Activated naive CD8-positive, alpha-beta T cell treated with anti-CD3 and anti-CD28 coated beads, Interleukin-2, amount 50 U/mL, for 24 hours (primary cell): ENCODE data around the gene GLO1.
A peak's percentile ranks its signal among the peaks of the same experiment; 100 is the strongest.

Source experiments
- ATAC-seq: fragments of 150-1000 bp; cut with Tn5 transposase; one replicate; pipeline ENCODE4 v1.10.0; 2021
- DNase-seq: peaks from one replicate; pipeline ENCODE4 v3.0.0; 2021
- H3K27ac Mint-ChIP-seq: one replicate; pipeline ENCODE4 v1.8.0; 2021; ENCODE audit warnings: mild to moderate bottlenecking, mixed read lengths
- H3K27me3 Mint-ChIP-seq: one replicate; pipeline ENCODE4 v1.8.0; 2021; ENCODE audit warnings: mixed read lengths
- H3K36me3 Mint-ChIP-seq: one replicate; pipeline ENCODE4 v1.8.0; 2021; ENCODE audit warnings: low read depth, mixed read lengths
- H3K4me1 Mint-ChIP-seq: one replicate; pipeline ENCODE4 v1.8.0; 2021; ENCODE audit warnings: mixed read lengths
- H3K4me3 Mint-ChIP-seq: one replicate; pipeline ENCODE4 v1.8.0; 2021; ENCODE audit warnings: mild to moderate bottlenecking, moderate library complexity, mixed read lengths
- H3K9me3 Mint-ChIP-seq: one replicate; pipeline ENCODE4 v1.8.0; 2021; ENCODE audit warnings: mixed read lengths

Gene GLO1

GRCh38 chr6:38658418-38659167 is 44.4 kb downstream of the GLO1 start:
- Mint-ChIP-seq H3K4me1 (no peaks in the 10 kb centered on the region), H3K27me3 (no peaks in the 10 kb centered on the region), H3K9me3 (no peaks in the 10 kb centered on the region), H3K4me3 (no peak overlapping the region), H3K27ac (no peak overlapping the region), H3K36me3 (no peaks in the 10 kb centered on the region)
- ATAC-seq (no peak), DNase-seq (no peak)

GRCh38 chr6:38656896-38657295 is 46.0 kb downstream of the GLO1 start:
- H3K27me3 Mint-ChIP-seq, result no peaks in the 10 kb centered on the region
- ATAC-seq, result no peak

GRCh38 chr6:38654263-38654662 is 48.7 kb downstream of the GLO1 start:
- no peaks in the 10 kb centered on the region for H3K4me1 Mint-ChIP-seq
- no peak overlapping the region for H3K4me3 Mint-ChIP-seq
- no peaks in the 10 kb centered on the region for H3K27me3 Mint-ChIP-seq
- H3K27ac Mint-ChIP-seq, result no peak overlapping the region
- peaks cover 2% of the 10 kb centered on the region for H3K36me3 Mint-ChIP-seq
- ATAC-seq, result no peak
- DNase-seq, result no peak
- H3K9me3 Mint-ChIP-seq, result no peaks in the 10 kb centered on the region

More at GRCh38 chr6:38656896-38657295, 46.0 kb downstream of the GLO1 start:
- no peak for DNase-seq
- Mint-ChIP-seq H3K9me3 (no peaks in the 10 kb centered on the region), H3K4me1 (no peaks in the 10 kb centered on the region), H3K27ac (no peak overlapping the region), H3K36me3 (no peaks in the 10 kb centered on the region), H3K4me3 (no peak overlapping the region)

GRCh38 chr6:38651121-38651784 is 51.7 kb downstream of the GLO1 start:
- Mint-ChIP-seq H3K4me3 (no peak overlapping the region), H3K27ac (no peak overlapping the region), H3K9me3 (no peaks in the 10 kb centered on the region), H3K27me3 (no peaks in the 10 kb centered on the region), H3K4me1 (no peaks in the 10 kb centered on the region), H3K36me3 (peaks cover 2% of the 10 kb centered on the region)
- no peak for DNase-seq
- no peak for ATAC-seq

GRCh38 chr6:38650207-38650752 is 52.7 kb downstream of the GLO1 start:
- Mint-ChIP-seq H3K4me1 (no peaks in the 10 kb centered on the region), H3K4me3 (no peak overlapping the region), H3K27me3 (no peaks in the 10 kb centered on the region), H3K9me3 (no peaks in the 10 kb centered on the region), H3K36me3 (peaks cover 2% of the 10 kb centered on the region), H3K27ac (no peak overlapping the region)
- DNase-seq (no peak), ATAC-seq (no peak)

GRCh38 chr6:38649744-38650143 is 53.2 kb downstream of the GLO1 start:
- H3K36me3 Mint-ChIP-seq, result peaks cover 2% of the 10 kb centered on the region
- no peaks in the 10 kb centered on the region for H3K27me3 Mint-ChIP-seq
- ATAC-seq (no peak), DNase-seq (no peak)
- no peaks in the 10 kb centered on the region for H3K9me3 Mint-ChIP-seq
- H3K4me1 Mint-ChIP-seq, result no peaks in the 10 kb centered on the region
- no peak overlapping the region for H3K4me3 Mint-ChIP-seq
- no peak overlapping the region for H3K27ac Mint-ChIP-seq

GRCh38 chr6:38648629-38649028 is 54.3 kb downstream of the GLO1 start:
- no peak for DNase-seq
- Mint-ChIP-seq H3K4me3 (no peak overlapping the region), H3K27ac (no peak overlapping the region), H3K27me3 (no peaks in the 10 kb centered on the region), H3K36me3 (peaks cover 2% of the 10 kb centered on the region), H3K9me3 (no peaks in the 10 kb centered on the region), H3K4me1 (no peaks in the 10 kb centered on the region)
- ATAC-seq, result no peak

GRCh38 chr6:38646166-38646878 is 56.6 kb downstream of the GLO1 start:
- H3K36me3 Mint-ChIP-seq, result peaks cover 2% of the 10 kb centered on the region
- no peak overlapping the region for H3K4me3 Mint-ChIP-seq
- no peaks in the 10 kb centered on the region for H3K27me3 Mint-ChIP-seq
- DNase-seq (no peak), ATAC-seq (no peak)
- H3K4me1 Mint-ChIP-seq, result no peaks in the 10 kb centered on the region
- H3K27ac Mint-ChIP-seq, result no peak overlapping the region
- H3K9me3 Mint-ChIP-seq, result no peaks in the 10 kb centered on the region

GRCh38 chr6:38644951-38645350 is 58.0 kb downstream of the GLO1 start:
- Mint-ChIP-seq H3K4me1 (peaks cover 8% of the 10 kb centered on the region), H3K9me3 (no peaks in the 10 kb centered on the region), H3K27ac (no peak overlapping the region), H3K27me3 (no peaks in the 10 kb centered on the region), H3K36me3 (no peaks in the 10 kb centered on the region), H3K4me3 (no peak overlapping the region)
- no peak for DNase-seq
- ATAC-seq, result no peak

GRCh38 chr6:38640216-38640909 is 62.6 kb downstream of the GLO1 start:
- DNase-seq (no peak), ATAC-seq (no peak)
- H3K4me3 Mint-ChIP-seq, result peak overlapping the region; percentile 91
- H3K4me1 Mint-ChIP-seq, result peaks cover 44% of the 10 kb centered on the region
- no peaks in the 10 kb centered on the region for H3K36me3 Mint-ChIP-seq
- no peaks in the 10 kb centered on the region for H3K27me3 Mint-ChIP-seq
- H3K27ac Mint-ChIP-seq, result peak overlapping the region; percentile 90
- H3K9me3 Mint-ChIP-seq, result no peaks in the 10 kb centered on the region

- Mint-ChIP-seq H3K4me3 (peak within 1 kb of the TSS; percentile 91), H3K36me3 (no peaks in the 10 kb centered on the region), H3K9me3 (no peaks in the 10 kb centered on the region), H3K4me1 (peaks cover 49% of the 10 kb centered on the region), H3K27ac (peak within 1 kb of the TSS; percentile 90), H3K27me3 (no peaks in the 10 kb centered on the region)
- DNase-seq, result peak; percentile 83
- peak; percentile 75 for ATAC-seq
These were observed 63.3 kb downstream of the GLO1 start, which contains the start of gene BTBD9 for GRCh38 chr6:38639498-38640215. BTBD9 (minus strand) TSS chr6:38639929.

- peak; percentile 79 for ATAC-seq
- H3K4me1 Mint-ChIP-seq, result peaks cover 55% of the 10 kb centered on the region
These were observed 63.9 kb downstream of the GLO1 start for GRCh38 chr6:38638941-38639497.

GRCh38 chr6:38637756-38638155 is 65.2 kb downstream of the GLO1 start:
- no peaks in the 10 kb centered on the region for H3K9me3 Mint-ChIP-seq
- no peak overlapping the region for H3K27ac Mint-ChIP-seq
- H3K4me3 Mint-ChIP-seq, result no peak overlapping the region
- peaks cover 56% of the 10 kb centered on the region for H3K4me1 Mint-ChIP-seq
- no peaks in the 10 kb centered on the region for H3K36me3 Mint-ChIP-seq
- DNase-seq, result no peak
- no peak for ATAC-seq
- no peaks in the 10 kb centered on the region for H3K27me3 Mint-ChIP-seq

More at GRCh38 chr6:38638941-38639497, 63.9 kb downstream of the GLO1 start:
- H3K27me3 Mint-ChIP-seq, result no peaks in the 10 kb centered on the region
- H3K9me3 Mint-ChIP-seq, result no peaks in the 10 kb centered on the region
- H3K27ac Mint-ChIP-seq, result peak overlapping the region; percentile 90
- DNase-seq, result peak; percentile 65
- H3K4me3 Mint-ChIP-seq, result peak overlapping the region; percentile 91
- no peaks in the 10 kb centered on the region for H3K36me3 Mint-ChIP-seq
